ENCODE data around the gene IL1R2. TPM values are rescaled to one million over a fixed set of nuclear protein-coding genes. Genes with fewer than 3 reads are reported as not detected.

IL1R2 gene
- total RNA-seq, 1 experiment from 2014 or later = 0.22 TPM

DNA sequence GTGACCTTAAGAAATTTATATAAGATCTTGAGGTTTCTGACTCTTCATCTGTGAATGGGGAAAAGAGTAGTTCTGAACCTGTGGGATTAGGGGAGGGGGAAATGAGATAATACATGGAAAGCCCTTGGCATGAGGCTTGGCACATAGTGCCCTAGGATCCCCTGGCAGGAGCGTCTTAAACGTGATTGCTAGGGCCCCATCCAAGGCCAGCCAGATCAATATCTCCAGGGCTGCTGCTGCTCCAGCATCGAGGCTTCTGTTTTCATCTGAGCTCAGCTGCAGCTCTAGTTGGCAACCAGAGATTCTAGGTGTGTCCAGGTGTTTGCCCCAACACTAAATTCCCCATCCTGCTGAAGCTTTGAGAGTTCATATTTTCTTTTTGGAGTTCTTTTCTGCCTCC, 71.0 kb downstream of the IL1R2 start (continued):
- TF ChIP-seq, protein P1, sequence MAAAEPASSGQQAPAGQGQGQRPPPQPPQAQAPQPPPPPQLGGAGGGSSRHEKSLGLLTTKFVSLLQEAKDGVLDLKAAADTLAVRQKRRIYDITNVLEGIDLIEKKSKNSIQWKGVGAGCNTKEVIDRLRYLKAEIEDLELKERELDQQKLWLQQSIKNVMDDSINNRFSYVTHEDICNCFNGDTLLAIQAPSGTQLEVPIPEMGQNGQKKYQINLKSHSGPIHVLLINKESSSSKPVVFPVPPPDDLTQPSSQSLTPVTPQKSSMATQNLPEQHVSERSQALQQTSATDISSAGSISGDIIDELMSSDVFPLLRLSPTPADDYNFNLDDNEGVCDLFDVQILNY (CRISPR knock-in tag; IDR thresholded peaks at IDR 0.05) = no peak
- TF ChIP-seq, protein P2, sequence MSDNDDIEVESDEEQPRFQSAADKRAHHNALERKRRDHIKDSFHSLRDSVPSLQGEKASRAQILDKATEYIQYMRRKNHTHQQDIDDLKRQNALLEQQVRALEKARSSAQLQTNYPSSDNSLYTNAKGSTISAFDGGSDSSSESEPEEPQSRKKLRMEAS (CRISPR knock-in tag; IDR thresholded peaks at IDR 0.05) = no peak
- TF ChIP-seq NFATC4 (CRISPR knock-in tag; IDR thresholded peaks at IDR 0.05) (no peak), OVOL2 (CRISPR knock-in tag; IDR thresholded peaks at IDR 0.05; ENCODE audit: borderline replicate concordance) (no peak), JAZF1 (CRISPR knock-in tag; IDR thresholded peaks at IDR 0.05) (no peak)

DNA sequence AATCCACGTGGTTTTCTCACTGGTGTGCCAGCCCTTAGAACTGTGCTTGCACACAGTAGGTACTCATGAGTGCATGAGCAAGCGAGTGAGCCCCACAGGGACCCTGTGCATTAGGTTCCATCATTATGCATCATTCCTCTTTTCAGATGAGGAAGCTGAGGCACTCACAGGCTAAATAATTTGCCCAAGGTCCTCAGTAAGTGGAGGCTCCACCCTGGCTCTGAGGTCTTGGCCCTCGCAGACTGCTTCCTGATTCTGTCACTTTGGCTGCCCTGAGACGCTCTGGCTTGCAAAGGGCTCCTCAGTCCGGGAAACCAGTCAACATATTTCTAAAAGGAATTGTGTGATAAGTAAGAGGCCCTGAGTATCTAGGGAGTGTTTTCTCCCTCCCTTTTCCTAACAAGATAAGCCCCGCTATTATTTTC, 71.7 kb downstream of the IL1R2 start:
- Mint-ChIP-seq H3K9me3 (no peaks in the 10 kb centered on the region), H3K36me3 (no peaks in the 10 kb centered on the region), H3K4me3 (no peak overlapping the region), H3K27me3 (ENCODE audit: low read depth) (no peaks in the 10 kb centered on the region), H3K4me1 (no peaks in the 10 kb centered on the region), H3K27ac (no peak overlapping the region)
- ChIA-PET POLR2A (no interaction called here), CTCF (no interaction called here)
- ATAC-seq (no peak), DNase-seq (ENCODE audit: low spot score) (no peak)
- TF ChIP-seq GRHL2 (CRISPR knock-in tag; IDR thresholded peaks at IDR 0.05; ENCODE audit: insufficient replicate concordance, severe bottlenecking) (no peak), NR3C1 (CRISPR knock-in tag; conservative IDR thresholded peaks at IDR 0.05; ENCODE audit: low read depth) (no peak)

DNA sequence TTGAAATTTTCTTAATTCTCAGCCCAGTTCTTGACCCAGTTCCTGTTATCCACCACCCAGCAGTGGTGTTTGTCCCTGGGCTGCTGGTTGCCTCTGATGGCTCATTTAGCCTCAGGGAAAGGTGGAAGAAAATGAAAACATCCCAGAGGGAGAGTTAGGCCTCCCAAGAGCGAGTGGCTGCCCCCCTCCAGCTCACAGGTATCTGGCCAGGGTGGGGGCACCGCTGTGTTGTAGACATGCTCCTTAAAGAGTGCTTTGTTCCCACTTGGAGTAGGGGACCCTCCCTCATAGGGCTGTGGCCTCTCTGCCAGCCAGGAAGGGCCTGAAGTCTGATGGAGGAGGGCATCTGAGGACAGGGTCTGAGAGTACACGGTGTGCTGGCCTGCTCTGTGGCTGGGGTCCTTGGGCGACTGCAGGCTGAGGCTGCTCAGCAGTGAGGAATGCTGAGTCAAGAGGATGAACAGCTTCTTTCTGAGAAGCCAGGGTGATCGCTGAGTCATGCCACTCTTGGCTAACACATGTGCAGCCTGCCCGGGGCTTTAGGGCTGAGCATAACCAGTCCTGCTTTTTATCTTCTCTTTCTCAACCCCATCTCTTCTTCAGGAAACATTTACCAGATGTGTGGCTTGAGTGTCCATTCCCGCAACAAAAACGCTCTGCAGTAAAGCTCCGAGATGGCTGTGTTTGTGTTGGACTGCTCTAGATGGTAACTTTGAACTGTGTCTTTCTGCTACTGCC, 72.3 kb downstream of the IL1R2 start:
- TF ChIP-seq, protein P3, sequence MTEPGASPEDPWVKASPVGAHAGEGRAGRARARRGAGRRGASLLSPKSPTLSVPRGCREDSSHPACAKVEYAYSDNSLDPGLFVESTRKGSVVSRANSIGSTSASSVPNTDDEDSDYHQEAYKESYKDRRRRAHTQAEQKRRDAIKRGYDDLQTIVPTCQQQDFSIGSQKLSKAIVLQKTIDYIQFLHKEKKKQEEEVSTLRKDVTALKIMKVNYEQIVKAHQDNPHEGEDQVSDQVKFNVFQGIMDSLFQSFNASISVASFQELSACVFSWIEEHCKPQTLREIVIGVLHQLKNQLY (CRISPR knock-in tag; IDR thresholded peaks at IDR 0.05) = no peak
- TF ChIP-seq NFATC4 (CRISPR knock-in tag; IDR thresholded peaks at IDR 0.05) = no peak
- TF ChIP-seq NR1H2 (CRISPR knock-in tag; IDR thresholded peaks at IDR 0.05) = no peak
- no peak for TF ChIP-seq NFE2L1 (CRISPR knock-in tag; IDR thresholded peaks at IDR 0.05)
- no peak for TF ChIP-seq ZNF219 (CRISPR knock-in tag; IDR thresholded peaks at IDR 0.05; ENCODE audit: borderline replicate concordance)
- H3K9me3 Mint-ChIP-seq = no peaks in the 10 kb centered on the region
- no peaks in the 10 kb centered on the region for H3K4me1 Mint-ChIP-seq
- no peak overlapping the region for H3K4me3 Mint-ChIP-seq
- H3K27me3 Mint-ChIP-seq (ENCODE audit: low read depth) = no peaks in the 10 kb centered on the region
- CTCF ChIA-PET = interaction anchor here (0.6 to 1.1 kb wide), 2 partner anchors 170 to 177 kb away, joined by 3 to 4 read pairs; no protein-coding TSS in a partner anchor
- POLR2A ChIA-PET = no interaction called here
- peak; percentile 75 for ATAC-seq
- no peaks in the 10 kb centered on the region for H3K36me3 Mint-ChIP-seq
- no peak overlapping the region for H3K27ac Mint-ChIP-seq
- DNase-seq (ENCODE audit: low spot score) = peak; percentile 21

DNA sequence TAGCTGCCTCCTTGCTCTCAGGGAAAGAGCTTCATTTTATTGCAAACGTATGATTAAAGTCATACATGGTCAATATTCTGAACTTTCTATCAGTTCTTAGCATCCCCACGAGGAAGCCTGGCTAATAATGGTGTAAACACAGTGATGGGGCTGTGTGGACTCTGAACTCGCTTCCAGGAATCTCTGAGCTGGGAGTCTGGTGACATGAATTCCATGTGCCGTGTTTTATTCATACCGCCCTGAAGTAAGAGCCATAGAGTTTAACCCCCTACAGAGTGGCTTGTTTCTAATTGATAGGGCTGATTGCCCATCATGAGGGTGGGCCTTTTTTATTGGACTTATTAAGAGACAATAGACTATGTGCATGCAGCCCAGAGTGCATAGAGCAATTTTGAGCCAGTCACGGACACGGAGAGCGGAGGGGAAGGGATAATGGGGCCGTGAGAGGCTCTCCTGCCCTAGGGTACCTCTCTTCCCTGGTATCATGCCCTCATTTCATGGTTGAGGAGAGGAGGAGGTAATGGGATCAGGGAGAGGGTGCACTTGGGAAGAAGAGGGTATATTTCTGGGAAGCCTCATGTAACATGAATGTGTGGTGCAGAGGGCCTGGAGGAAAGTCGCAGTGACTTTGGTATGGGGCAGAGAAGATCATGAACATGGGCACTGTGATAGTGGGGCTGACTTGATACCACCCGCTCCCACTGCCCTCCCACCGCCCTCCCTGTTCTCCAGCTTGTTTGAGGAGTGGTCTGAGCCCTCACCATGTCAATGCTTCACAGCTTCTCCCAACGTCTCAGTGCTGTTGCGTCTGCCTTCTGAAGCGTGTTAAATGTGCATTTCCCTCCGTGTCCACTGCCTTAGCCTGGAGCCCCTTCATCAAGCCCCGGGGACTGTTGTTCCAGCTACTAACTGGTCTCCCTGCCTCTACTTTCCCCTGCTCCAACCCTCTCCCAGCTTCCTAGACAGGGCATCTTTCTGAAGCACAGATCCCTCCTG, 73.2 kb downstream of the IL1R2 start:
- no peaks in the 10 kb centered on the region for H3K4me1 Mint-ChIP-seq
- H3K36me3 Mint-ChIP-seq = no peaks in the 10 kb centered on the region
- no peak overlapping the region for H3K27ac Mint-ChIP-seq
- TF ChIP-seq, protein P4, sequence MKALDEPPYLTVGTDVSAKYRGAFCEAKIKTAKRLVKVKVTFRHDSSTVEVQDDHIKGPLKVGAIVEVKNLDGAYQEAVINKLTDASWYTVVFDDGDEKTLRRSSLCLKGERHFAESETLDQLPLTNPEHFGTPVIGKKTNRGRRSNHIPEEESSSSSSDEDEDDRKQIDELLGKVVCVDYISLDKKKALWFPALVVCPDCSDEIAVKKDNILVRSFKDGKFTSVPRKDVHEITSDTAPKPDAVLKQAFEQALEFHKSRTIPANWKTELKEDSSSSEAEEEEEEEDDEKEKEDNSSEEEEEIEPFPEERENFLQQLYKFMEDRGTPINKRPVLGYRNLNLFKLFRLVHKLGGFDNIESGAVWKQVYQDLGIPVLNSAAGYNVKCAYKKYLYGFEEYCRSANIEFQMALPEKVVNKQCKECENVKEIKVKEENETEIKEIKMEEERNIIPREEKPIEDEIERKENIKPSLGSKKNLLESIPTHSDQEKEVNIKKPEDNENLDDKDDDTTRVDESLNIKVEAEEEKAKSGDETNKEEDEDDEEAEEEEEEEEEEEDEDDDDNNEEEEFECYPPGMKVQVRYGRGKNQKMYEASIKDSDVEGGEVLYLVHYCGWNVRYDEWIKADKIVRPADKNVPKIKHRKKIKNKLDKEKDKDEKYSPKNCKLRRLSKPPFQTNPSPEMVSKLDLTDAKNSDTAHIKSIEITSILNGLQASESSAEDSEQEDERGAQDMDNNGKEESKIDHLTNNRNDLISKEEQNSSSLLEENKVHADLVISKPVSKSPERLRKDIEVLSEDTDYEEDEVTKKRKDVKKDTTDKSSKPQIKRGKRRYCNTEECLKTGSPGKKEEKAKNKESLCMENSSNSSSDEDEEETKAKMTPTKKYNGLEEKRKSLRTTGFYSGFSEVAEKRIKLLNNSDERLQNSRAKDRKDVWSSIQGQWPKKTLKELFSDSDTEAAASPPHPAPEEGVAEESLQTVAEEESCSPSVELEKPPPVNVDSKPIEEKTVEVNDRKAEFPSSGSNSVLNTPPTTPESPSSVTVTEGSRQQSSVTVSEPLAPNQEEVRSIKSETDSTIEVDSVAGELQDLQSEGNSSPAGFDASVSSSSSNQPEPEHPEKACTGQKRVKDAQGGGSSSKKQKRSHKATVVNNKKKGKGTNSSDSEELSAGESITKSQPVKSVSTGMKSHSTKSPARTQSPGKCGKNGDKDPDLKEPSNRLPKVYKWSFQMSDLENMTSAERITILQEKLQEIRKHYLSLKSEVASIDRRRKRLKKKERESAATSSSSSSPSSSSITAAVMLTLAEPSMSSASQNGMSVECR (CRISPR knock-in tag; IDR thresholded peaks at IDR 0.05; ENCODE audit: borderline replicate concordance) = no peak
- TF ChIP-seq, protein P5, sequence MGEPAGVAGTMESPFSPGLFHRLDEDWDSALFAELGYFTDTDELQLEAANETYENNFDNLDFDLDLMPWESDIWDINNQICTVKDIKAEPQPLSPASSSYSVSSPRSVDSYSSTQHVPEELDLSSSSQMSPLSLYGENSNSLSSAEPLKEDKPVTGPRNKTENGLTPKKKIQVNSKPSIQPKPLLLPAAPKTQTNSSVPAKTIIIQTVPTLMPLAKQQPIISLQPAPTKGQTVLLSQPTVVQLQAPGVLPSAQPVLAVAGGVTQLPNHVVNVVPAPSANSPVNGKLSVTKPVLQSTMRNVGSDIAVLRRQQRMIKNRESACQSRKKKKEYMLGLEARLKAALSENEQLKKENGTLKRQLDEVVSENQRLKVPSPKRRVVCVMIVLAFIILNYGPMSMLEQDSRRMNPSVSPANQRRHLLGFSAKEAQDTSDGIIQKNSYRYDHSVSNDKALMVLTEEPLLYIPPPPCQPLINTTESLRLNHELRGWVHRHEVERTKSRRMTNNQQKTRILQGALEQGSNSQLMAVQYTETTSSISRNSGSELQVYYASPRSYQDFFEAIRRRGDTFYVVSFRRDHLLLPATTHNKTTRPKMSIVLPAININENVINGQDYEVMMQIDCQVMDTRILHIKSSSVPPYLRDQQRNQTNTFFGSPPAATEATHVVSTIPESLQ (CRISPR knock-in tag; IDR thresholded peaks at IDR 0.05) = no peak
- 0 out of 2 replicates have a peak, but pooled peaks have one; percentile 9 for TF ChIP-seq GABPB1 (CRISPR knock-in tag; IDR thresholded peaks at IDR 0.05)
- TF ChIP-seq, protein P6, sequence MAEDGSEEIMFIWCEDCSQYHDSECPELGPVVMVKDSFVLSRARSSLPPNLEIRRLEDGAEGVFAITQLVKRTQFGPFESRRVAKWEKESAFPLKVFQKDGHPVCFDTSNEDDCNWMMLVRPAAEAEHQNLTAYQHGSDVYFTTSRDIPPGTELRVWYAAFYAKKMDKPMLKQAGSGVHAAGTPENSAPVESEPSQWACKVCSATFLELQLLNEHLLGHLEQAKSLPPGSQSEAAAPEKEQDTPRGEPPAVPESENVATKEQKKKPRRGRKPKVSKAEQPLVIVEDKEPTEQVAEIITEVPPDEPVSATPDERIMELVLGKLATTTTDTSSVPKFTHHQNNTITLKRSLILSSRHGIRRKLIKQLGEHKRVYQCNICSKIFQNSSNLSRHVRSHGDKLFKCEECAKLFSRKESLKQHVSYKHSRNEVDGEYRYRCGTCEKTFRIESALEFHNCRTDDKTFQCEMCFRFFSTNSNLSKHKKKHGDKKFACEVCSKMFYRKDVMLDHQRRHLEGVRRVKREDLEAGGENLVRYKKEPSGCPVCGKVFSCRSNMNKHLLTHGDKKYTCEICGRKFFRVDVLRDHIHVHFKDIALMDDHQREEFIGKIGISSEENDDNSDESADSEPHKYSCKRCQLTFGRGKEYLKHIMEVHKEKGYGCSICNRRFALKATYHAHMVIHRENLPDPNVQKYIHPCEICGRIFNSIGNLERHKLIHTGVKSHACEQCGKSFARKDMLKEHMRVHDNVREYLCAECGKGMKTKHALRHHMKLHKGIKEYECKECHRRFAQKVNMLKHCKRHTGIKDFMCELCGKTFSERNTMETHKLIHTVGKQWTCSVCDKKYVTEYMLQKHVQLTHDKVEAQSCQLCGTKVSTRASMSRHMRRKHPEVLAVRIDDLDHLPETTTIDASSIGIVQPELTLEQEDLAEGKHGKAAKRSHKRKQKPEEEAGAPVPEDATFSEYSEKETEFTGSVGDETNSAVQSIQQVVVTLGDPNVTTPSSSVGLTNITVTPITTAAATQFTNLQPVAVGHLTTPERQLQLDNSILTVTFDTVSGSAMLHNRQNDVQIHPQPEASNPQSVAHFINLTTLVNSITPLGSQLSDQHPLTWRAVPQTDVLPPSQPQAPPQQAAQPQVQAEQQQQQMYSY (CRISPR knock-in tag; IDR thresholded peaks at IDR 0.05) = peak; percentile 46; the same call in 1 of the 2 replicates

More for the DNA sequence above, 73.2 kb downstream of the IL1R2 start:
- Mint-ChIP-seq H3K27me3 (ENCODE audit: low read depth) (no peaks in the 10 kb centered on the region), H3K9me3 (no peaks in the 10 kb centered on the region), H3K4me3 (no peak overlapping the region)
- ChIA-PET CTCF (interaction anchor here (0.6 to 1.1 kb wide), 2 partner anchors 169 to 176 kb away, joined by 3 to 4 read pairs; no protein-coding TSS in a partner anchor), POLR2A (no interaction called here)
- DNase-seq (ENCODE audit: low spot score) (no peak), ATAC-seq (no peak)
